ENCODE results near the gene SIRT3.

The SIRT3 gene

DNA sequence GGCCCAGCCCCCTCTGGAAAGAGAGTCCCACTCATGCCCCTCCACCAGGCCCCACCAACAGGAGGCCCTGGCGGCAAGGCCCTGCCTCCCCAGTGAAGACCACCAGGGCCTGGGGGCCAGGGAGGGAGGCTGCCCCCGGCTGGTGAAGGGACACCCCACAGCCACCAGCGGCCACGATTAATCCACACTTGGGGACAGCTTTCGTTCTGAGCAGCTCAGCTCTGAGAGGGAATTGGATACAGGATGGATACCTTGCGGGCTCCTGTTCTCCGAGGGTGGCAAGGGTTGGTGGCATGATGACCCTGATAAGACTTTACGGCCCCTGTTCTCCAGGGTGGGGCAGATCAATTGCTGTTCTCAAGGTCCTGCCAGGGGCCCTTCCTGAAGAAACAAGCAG lies 35.2 kb upstream of the SIRT3 start:
- Histone ChIP-seq H3K79me2 (ENCODE audit: insufficient read depth, low read length) (peaks cover 6% of the 10 kb centered on the region; the same call in 1 of the 2 replicates), H3K27me3 (ENCODE audit: insufficient read depth, low read length, poor library complexity, severe bottlenecking) (no peaks in the 10 kb centered on the region), H3K9me3 (ENCODE audit: insufficient read depth, low read depth, low read length) (no peaks in the 10 kb centered on the region), H3K4me1 (ENCODE audit: insufficient read depth, low read length, poor library complexity, severe bottlenecking) (peaks cover 23% of the 10 kb centered on the region), H3K36me3 (ENCODE audit: insufficient read depth, low read length) (no peaks in the 10 kb centered on the region), H2AFZ (ENCODE audit: low read length) (no peak overlapping the region), H3F3A (ENCODE audit: low read depth) (peaks cover 11% of the 10 kb centered on the region; the same call in 1 of the 2 replicates), H3K4me3 (ENCODE audit: low read length, poor library complexity, severe bottlenecking) (no peak overlapping the region), H3K4me2 (ENCODE audit: low read depth, low read length, poor library complexity, severe bottlenecking) (no peak overlapping the region), H3K9me2 (replicated peaks; ENCODE audit: low read depth, low read length) (no peaks in the 10 kb centered on the region), H4K20me1 (ENCODE audit: insufficient read depth, low read length, poor library complexity, severe bottlenecking) (no peaks in the 10 kb centered on the region), H3K9ac (ENCODE audit: low read depth, low read length, poor library complexity, severe bottlenecking) (no peak overlapping the region)
- no peak for TF ChIP-seq EZH2phosphoT487 (IDR thresholded peaks at IDR 0.05; ENCODE audit: borderline replicate concordance)
- TF ChIP-seq, protein P1, sequence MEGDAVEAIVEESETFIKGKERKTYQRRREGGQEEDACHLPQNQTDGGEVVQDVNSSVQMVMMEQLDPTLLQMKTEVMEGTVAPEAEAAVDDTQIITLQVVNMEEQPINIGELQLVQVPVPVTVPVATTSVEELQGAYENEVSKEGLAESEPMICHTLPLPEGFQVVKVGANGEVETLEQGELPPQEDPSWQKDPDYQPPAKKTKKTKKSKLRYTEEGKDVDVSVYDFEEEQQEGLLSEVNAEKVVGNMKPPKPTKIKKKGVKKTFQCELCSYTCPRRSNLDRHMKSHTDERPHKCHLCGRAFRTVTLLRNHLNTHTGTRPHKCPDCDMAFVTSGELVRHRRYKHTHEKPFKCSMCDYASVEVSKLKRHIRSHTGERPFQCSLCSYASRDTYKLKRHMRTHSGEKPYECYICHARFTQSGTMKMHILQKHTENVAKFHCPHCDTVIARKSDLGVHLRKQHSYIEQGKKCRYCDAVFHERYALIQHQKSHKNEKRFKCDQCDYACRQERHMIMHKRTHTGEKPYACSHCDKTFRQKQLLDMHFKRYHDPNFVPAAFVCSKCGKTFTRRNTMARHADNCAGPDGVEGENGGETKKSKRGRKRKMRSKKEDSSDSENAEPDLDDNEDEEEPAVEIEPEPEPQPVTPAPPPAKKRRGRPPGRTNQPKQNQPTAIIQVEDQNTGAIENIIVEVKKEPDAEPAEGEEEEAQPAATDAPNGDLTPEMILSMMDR (conservative IDR thresholded peaks at IDR 0.05; ENCODE audit: low read length) = no peak

DNA sequence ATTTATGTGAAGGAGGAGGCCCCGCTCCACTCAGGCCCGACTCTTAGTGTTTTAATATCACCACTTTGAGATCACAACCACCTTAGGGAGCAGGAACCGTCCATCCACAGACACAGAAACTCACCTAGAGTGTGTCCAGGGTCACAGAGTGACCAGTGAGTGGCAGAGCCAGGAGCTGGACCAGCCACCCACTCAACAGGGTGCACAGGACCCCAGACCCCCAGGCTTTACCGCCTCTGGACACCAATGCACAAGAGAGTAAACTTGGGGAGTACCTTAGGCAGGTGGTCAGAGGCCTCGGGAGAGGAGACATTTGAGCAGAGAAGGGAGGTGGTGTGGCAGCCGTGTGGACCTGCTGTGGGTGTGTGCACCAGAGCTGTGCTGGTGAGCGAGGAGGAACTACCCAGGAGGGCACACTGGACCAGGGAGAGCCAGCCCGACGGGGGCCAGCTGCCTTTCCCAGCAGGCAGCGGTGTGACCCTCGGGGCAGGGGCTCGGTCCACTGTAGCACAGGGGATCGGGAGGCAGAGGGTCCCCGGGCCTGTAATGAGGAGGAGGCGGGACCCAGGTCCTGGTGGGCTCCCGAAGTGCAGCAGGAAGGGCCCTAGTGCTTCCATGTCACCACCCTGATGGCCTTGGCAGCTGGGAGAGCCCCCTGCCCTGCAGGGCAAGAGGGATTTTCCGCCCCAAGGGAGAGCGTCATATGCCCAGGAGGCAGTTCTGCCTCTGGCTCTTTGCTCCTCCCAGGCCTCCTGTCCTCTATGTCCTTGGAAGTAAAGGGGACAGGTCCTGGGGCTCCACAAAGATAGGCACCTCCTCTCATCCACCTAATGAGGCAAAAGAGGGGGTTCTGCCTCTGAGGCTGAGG lies 34.5 kb upstream of the SIRT3 start:
- peak overlapping the region; percentile 92 for H3K4me2 ChIP-seq (ENCODE audit: low read depth, low read length, poor library complexity, severe bottlenecking)
- H3K9ac ChIP-seq (ENCODE audit: low read depth, low read length, poor library complexity, severe bottlenecking) = peak overlapping the region; percentile 50
- peaks cover 23% of the 10 kb centered on the region for H3K4me1 ChIP-seq (ENCODE audit: insufficient read depth, low read length, poor library complexity, severe bottlenecking)

GRCh38 chr11:269146-269890 lies 33.2 kb upstream of the SIRT3 start:
- H4K20me1 ChIP-seq (ENCODE audit: insufficient read depth, low read length, poor library complexity, severe bottlenecking) = no peaks in the 10 kb centered on the region
- H3K9me2 ChIP-seq (replicated peaks; ENCODE audit: low read depth, low read length) = no peaks in the 10 kb centered on the region
- H3K4me2 ChIP-seq (ENCODE audit: low read depth, low read length, poor library complexity, severe bottlenecking) = peak overlapping the region; percentile 92
- peaks cover 6% of the 10 kb centered on the region; the same call in 1 of the 2 replicates for H3K79me2 ChIP-seq (ENCODE audit: insufficient read depth, low read length)
- H3K9ac ChIP-seq (ENCODE audit: low read depth, low read length, poor library complexity, severe bottlenecking) = peak overlapping the region; percentile 86
- H3K9me3 ChIP-seq (ENCODE audit: insufficient read depth, low read depth, low read length) = no peaks in the 10 kb centered on the region
- H3K4me3 ChIP-seq (ENCODE audit: low read length, poor library complexity, severe bottlenecking) = peak overlapping the region; percentile 75
- peaks cover 11% of the 10 kb centered on the region; the same call in 1 of the 2 replicates for H3F3A ChIP-seq (ENCODE audit: low read depth)
- no peaks in the 10 kb centered on the region for H3K27me3 ChIP-seq (ENCODE audit: insufficient read depth, low read length, poor library complexity, severe bottlenecking)
- no peaks in the 10 kb centered on the region for H3K36me3 ChIP-seq (ENCODE audit: insufficient read depth, low read length)
- TF ChIP-seq EZH2phosphoT487 (IDR thresholded peaks at IDR 0.05; ENCODE audit: borderline replicate concordance) = no peak
- TF ChIP-seq, protein P1 (conservative IDR thresholded peaks at IDR 0.05; ENCODE audit: low read length) = peak; percentile 23; the same call in 1 of the 2 replicates
- peak overlapping the region; percentile 53 for H2AFZ ChIP-seq (ENCODE audit: low read length)
- H3K4me1 ChIP-seq (ENCODE audit: insufficient read depth, low read length, poor library complexity, severe bottlenecking) = peaks cover 23% of the 10 kb centered on the region

More for the DNA sequence above, 34.5 kb upstream of the SIRT3 start:
- TF ChIP-seq EZH2phosphoT487 (IDR thresholded peaks at IDR 0.05; ENCODE audit: borderline replicate concordance) = no peak
- TF ChIP-seq, protein P1 (conservative IDR thresholded peaks at IDR 0.05; ENCODE audit: low read length) = no peak
- H2AFZ ChIP-seq (ENCODE audit: low read length) = no peak overlapping the region
- H3K27me3 ChIP-seq (ENCODE audit: insufficient read depth, low read length, poor library complexity, severe bottlenecking) = no peaks in the 10 kb centered on the region
- no peaks in the 10 kb centered on the region for H3K9me2 ChIP-seq (replicated peaks; ENCODE audit: low read depth, low read length)
- no peaks in the 10 kb centered on the region for H3K9me3 ChIP-seq (ENCODE audit: insufficient read depth, low read depth, low read length)
- no peak overlapping the region for H3K4me3 ChIP-seq (ENCODE audit: low read length, poor library complexity, severe bottlenecking)
- no peaks in the 10 kb centered on the region for H4K20me1 ChIP-seq (ENCODE audit: insufficient read depth, low read length, poor library complexity, severe bottlenecking)
- peaks cover 11% of the 10 kb centered on the region; the same call in 1 of the 2 replicates for H3F3A ChIP-seq (ENCODE audit: low read depth)
- H3K79me2 ChIP-seq (ENCODE audit: insufficient read depth, low read length) = peaks cover 6% of the 10 kb centered on the region; the same call in 1 of the 2 replicates
- H3K36me3 ChIP-seq (ENCODE audit: insufficient read depth, low read length) = no peaks in the 10 kb centered on the region

All from Loucy (cell line).